ENCODE measurements around the gene TMSB4X. TPM values are rescaled to one million over a fixed set of nuclear protein-coding genes. Genes with fewer than 3 reads are reported as not detected.

TMSB4X gene
- total RNA-seq, 4 donors from 2014 or later, result 3,072 to 3,725 (median 3,326) TPM

- WGBS, result 82% methylated on average over 6 of the region's 6 CpGs
- Histone ChIP-seq H3K27me3 (no peaks in the 10 kb centered on the region), H3K36me3 (no peaks in the 10 kb centered on the region), H3K27ac (replicated peaks in 1 of 4) (no peak overlapping the region), H3K4me1 (peaks cover 7 to 32% (median 16%) of the 10 kb centered on the region in 4 donors), H3K9me3 (no peaks in the 10 kb centered on the region), H3K4me3 (no peak overlapping the region)
- TF ChIP-seq EP300 (IDR thresholded peaks at IDR 0.05) (no peak), POLR2AphosphoS5 (IDR thresholded peaks at IDR 0.05) (no peak), CTCF (IDR thresholded peaks at IDR 0.05) (no peak), POLR2A (IDR thresholded peaks at IDR 0.05; ENCODE audit: low read depth) (no peak)
- intact Hi-C loops (cut with DNase I), result no loop called here
- DNase-seq (ENCODE audit: extremely low spot score), result no peak
Observed at GRCh38 chrX:12987340-12987739, 12.4 kb downstream of the TMSB4X start.

- no peak overlapping the region for H3K4me3 ChIP-seq
- 84% methylated on average over 8 of the region's 8 CpGs for WGBS
- TF ChIP-seq POLR2AphosphoS5 (IDR thresholded peaks at IDR 0.05), result no peak
- no peak for TF ChIP-seq CTCF (IDR thresholded peaks at IDR 0.05)
- no peaks in the 10 kb centered on the region for H3K9me3 ChIP-seq
- intact Hi-C loops (cut with DNase I), result no loop called here
- no peaks in the 10 kb centered on the region for H3K36me3 ChIP-seq
- no peaks in the 10 kb centered on the region for H3K27me3 ChIP-seq
- peaks cover 7 to 39% (median 19%) of the 10 kb centered on the region in 4 donors for H3K4me1 ChIP-seq
- H3K27ac ChIP-seq (replicated peaks in 1 of 4), result no peak overlapping the region
- no peak for DNase-seq (ENCODE audit: extremely low spot score)
Observed at GRCh38 chrX:12987900-12988594, 13.1 kb downstream of the TMSB4X start.

DNA sequence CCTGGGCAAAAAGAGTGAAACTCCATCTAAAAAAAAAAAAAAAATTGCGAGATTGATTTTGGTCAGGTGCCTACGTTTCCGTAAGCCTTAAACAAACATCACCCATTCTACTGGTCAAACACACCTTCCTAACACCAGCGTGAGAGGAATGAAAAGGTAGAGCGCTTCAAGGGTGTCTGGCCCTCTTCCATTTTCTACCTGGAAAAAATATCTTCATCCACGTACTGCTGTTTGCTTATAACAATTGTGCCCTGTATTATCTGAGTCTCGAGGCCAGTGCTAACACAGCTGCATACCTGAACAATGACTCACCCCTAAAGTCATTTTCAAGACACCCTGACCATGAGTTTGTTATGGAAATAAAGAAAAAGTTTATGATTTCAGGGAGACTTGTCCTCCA is 13.9 kb downstream of the TMSB4X start:
- no peak overlapping the region for H3K4me3 ChIP-seq
- H3K9me3 ChIP-seq, result no peaks in the 10 kb centered on the region
- no peaks in the 10 kb centered on the region for H3K27me3 ChIP-seq
- WGBS, result 61% methylated on average over 7 of the region's 7 CpGs
- intact Hi-C loops (cut with DNase I), result no loop called here
- TF ChIP-seq CTCF (IDR thresholded peaks at IDR 0.05) (no peak), POLR2A (IDR thresholded peaks at IDR 0.05; ENCODE audit: low read depth) (no peak), EP300 (IDR thresholded peaks at IDR 0.05) (no peak), POLR2AphosphoS5 (IDR thresholded peaks at IDR 0.05) (no peak)
- no peak for DNase-seq (ENCODE audit: extremely low spot score)
- peaks cover 7 to 41% (median 21%) of the 10 kb centered on the region in 4 donors for H3K4me1 ChIP-seq
- no peaks in the 10 kb centered on the region for H3K36me3 ChIP-seq
- no peak overlapping the region for H3K27ac ChIP-seq (replicated peaks in 1 of 4)

DNA sequence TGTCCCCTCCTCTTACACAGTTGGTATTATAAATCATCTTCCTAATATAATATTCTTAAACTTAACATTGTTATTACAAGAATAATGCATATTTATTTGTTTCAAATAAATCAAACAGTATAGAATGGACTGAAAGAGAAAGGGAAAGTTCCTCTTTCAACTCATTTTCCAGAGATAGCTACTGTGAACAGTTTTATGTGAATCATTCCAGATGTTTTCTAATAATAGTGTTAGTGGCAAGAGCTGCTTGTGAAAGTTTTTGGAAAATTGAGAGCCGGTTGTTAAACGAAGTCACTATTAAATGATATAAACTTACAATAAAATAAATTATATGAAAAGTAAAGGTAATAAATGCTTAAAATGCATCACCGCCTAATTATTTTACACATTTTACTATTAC is 14.6 kb downstream of the TMSB4X start:
- no peaks in the 10 kb centered on the region for H3K27me3 ChIP-seq

More for the DNA sequence above, 14.6 kb downstream of the TMSB4X start:
- Histone ChIP-seq H3K27ac (replicated peaks in 1 of 4) (no peak overlapping the region), H3K9me3 (no peaks in the 10 kb centered on the region), H3K4me3 (no peak overlapping the region), H3K4me1 (peaks cover 5 to 42% (median 22%) of the 10 kb centered on the region in 4 donors), H3K36me3 (no peaks in the 10 kb centered on the region)
- no peak for TF ChIP-seq EP300 (IDR thresholded peaks at IDR 0.05)
- no peak for TF ChIP-seq POLR2A (IDR thresholded peaks at IDR 0.05; ENCODE audit: low read depth)
- no peak for TF ChIP-seq POLR2AphosphoS5 (IDR thresholded peaks at IDR 0.05)
- no peak for TF ChIP-seq CTCF (IDR thresholded peaks at IDR 0.05)
- intact Hi-C loops (cut with DNase I), result no loop called here
- WGBS, result 69% methylated on average over 3 of the region's 3 CpGs
- DNase-seq (ENCODE audit: extremely low spot score), result no peak
